ENCODE data around the gene ICAM2. TPM values are rescaled to one million over a fixed set of nuclear protein-coding genes. Genes with fewer than 3 reads are reported as not detected.

The ICAM2 gene
- total RNA-seq, 2 experiments from 2014 or later, result 72.6 to 74.0 TPM

DNA sequence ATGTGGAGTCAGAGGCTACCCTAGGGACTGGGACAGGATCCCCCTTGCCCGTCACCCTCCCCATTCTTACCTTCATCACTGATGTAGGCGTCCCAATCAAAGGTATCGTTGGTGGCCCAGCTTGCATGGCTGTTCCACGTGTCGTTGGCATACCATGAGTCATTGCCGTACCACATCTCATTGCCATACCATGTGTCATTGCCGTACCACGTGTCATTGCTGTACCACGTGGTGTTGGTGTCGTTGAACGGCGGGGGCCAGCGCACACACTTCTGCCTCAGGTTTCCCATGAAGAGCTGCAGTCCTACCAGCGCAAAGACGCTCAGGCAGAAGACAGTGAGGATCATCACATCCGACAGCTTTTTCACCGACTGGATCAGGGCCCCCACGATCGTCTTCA lies 52.5 kb downstream of the ICAM2 start:
- ChIA-PET POLR2A (interaction anchor here (0.6 kb wide), 1 partner anchor 27 kb away, joined by 12 read pairs; no protein-coding TSS in a partner anchor), CTCF (interaction anchor here (0.6 to 2.5 kb wide), 6 partner anchors 18 to 298 kb away, joined by 3 to 13 read pairs (median 4); no protein-coding TSS in a partner anchor)

DNA sequence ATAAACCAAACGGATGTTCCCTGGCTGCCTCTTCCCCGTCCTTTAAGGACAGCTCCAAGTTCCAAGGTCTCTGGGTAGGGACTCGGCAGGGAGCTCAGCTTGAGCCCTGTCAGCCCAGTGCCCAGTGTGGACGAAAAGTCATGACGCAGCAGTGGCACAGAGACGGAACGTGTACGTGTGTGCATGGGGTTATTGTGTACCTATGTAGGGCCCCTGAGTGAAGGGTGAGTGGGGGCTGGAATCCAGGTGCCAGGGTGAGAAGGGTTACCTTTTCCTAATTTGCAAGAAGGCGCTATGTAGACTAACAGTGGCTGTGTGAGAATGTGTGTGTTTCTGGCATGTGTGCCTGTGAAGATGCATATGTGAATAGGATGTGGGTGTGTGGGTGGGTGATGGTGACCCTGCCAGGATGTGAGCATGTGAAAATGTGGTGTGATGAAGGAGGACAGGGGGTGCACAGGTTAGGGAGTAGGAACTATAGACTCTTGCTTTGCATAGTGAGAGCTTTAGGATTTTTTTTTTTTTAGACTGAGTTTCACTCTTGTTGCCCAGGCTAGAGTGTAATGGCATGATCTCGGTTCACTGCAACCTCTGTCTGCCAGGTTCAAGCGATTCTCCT lies 53.7 kb downstream of the ICAM2 start:
- POLR2A ChIA-PET, result interaction anchor here (0.5 to 0.6 kb wide), 2 partner anchors 12 to 250 kb away, joined by 3 read pairs; no protein-coding TSS in a partner anchor
- CTCF ChIA-PET, result interaction anchor here (0.6 to 2.5 kb wide), 6 partner anchors 8 to 117 kb away, joined by 3 to 13 read pairs (median 3); partner anchors contain the start of gene ICAM2

DNA sequence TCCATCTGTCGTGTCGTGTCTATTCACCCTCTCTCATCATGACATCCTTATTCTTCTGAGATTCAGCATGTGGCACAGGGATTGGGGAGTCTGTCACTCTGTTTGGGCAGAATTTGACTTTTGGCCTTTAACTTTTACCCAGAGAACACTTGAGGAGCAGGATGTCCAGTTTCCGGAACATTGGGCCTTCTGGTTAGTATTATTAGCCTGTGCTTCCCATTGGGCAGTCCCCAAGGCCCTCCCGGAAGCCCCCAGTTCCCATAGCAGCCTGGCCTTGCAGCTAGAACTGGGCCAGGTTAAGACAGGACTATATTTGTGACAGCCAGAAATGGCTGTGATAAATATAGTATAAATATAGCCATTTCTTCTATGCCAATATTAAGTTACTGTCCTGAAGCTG lies 57.3 kb downstream of the ICAM2 start:
- POLR2A ChIA-PET, result no interaction called here
- CTCF ChIA-PET, result no interaction called here

DNA sequence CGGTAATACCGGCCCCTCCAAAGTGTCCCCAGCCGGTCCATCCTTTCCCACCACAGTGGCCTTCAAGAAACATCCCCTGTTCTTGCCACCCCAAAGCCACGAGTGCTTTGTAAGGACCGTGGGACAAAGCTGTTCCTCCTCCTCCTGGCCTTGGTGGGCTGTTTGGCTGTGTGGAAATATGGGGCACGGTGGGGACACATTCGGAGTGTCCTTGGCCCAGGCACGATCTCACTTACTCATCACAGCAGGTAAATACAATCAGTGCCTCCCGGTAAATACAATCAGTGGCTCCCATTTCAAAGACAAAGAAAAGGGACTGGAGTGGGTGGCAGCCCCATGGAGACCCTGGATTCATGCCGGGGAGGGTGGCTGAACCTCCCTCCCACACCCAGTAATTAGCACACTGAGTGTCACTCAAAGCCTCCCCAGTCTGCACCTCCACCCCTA lies 58.1 kb downstream of the ICAM2 start:
- ChIA-PET POLR2A (interaction anchor here (1.2 kb wide), 1 partner anchor 15 kb away, joined by 3 read pairs; no protein-coding TSS in a partner anchor), CTCF (interaction anchor here (1.5 to 1.7 kb wide), 3 partner anchors 15 to 50 kb away, joined by 4 to 7 read pairs (median 6); no protein-coding TSS in a partner anchor)

DNA sequence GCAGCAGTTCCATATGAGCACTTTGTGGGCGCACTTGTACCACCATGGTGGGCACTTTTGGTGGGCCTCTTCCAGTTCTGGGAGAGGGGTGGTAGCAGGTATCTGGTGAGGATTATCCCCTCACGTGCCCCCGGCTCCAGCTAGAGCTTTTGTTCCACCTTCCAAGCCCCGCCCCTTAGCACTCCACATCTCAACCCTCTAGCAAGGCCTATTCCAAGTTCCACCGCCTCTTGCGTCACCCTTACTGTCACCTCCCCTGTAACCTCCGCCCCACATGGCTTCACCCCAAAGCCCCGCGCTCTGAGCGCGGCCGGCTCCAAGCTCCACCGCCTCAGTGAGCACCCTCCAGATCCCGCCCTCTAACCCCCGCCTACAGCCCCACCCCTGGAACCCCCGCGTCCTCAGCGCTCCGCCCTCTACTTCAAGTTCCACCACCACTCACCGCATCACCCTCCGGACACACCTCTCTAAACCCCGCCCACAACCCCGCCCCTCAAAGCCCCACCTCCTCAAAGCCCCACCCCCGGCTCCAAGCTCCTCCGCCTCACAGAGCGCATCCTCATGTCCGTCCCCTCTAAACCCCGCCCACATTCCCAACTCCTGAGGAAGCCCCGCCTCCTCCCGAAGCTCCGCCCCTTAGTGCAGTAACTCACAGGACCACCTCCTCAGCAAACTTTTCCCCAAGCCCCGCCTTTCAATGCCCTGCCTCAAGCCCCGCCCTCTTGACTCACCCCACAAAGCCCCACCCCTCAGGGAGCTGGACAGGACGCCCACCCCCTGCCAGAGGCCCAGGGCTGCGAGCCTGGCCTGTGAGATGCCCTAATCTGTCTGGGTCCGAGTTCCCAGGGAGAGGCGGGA lies 58.8 kb downstream of the ICAM2 start:
- ChIA-PET CTCF (interaction anchor here (0.6 to 1.7 kb wide), 5 partner anchors 14 to 83 kb away, joined by 3 to 7 read pairs (median 4); no protein-coding TSS in a partner anchor), POLR2A (interaction anchor here (1.2 kb wide), 1 partner anchor 15 kb away, joined by 3 read pairs; no protein-coding TSS in a partner anchor)

DNA sequence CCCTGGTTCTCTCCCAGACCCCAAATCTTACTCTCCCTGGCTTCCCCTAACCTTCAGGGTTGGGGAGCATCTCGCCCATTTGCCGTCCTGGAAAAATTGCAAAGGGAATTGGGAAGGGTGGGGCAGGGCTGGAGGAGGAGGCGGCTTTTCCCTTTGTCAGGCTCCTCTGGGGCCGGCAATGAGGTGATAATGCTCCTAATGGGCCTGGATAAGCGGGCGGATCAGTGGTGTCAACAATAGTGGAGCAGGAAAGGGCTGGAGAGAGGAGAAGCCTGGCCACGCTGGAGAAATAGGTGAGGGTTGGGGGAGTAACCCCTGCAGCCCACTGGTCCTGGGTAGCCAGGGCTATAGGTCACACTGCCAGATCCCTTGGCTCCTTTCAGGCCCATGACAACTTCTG lies 60.0 kb downstream of the ICAM2 start:
- ChIA-PET CTCF (no interaction called here), POLR2A (no interaction called here)

DNA sequence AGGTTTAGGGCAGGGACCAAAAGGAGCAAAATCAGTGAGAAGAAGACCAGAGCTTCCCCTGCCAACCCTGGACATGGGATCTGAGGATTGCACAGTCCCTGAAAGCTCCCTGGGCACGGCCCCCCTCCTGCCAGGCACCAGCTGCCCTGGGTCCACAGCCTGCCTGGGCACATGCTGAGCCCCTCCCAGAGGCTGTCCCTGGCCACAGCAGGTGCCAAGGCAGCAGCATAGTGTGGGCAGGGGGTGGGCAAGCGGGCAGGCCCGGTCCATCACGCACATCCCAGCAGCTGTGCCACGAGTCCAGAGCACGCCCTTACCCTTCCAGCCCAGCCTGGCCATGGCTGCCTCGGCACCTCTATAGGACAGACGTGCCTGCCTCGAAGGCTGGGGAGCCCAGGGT lies 60.4 kb downstream of the ICAM2 start:
- POLR2A ChIA-PET, result no interaction called here
- CTCF ChIA-PET, result no interaction called here

DNA sequence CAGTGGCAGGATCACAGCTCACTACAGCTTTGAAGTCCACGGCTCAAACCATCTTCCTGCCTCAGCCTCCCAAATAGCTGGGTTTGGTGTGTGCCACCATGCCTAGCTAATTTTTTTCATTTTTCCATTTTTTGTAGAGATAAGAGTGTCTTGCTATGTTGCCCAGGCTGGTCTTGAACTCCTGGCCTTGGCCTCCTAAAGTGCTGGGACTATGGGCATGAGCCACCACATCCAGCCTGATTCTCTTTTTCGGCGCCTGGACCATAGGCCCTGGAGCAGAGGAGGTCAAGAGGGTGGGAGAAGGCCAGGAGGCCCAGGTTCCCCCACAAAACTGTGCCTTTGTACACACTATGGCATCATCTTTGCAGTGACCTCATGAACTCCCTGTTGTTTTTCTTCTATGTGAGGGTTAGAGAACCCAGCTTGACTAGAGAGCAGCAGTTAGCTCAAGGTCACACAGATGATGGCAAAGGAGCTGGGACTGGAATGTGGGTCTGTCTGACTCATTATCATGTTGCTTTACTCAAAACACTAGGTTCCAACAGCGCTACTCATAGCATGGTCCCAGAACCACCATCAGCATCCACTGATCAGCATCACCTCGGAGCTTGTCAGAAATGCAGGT lies 64.0 kb downstream of the ICAM2 start:
- ChIA-PET CTCF (interaction anchor here (0.8 kb wide), 1 partner anchor 69 kb away, joined by 3 read pairs; no protein-coding TSS in a partner anchor), POLR2A (no interaction called here)

DNA sequence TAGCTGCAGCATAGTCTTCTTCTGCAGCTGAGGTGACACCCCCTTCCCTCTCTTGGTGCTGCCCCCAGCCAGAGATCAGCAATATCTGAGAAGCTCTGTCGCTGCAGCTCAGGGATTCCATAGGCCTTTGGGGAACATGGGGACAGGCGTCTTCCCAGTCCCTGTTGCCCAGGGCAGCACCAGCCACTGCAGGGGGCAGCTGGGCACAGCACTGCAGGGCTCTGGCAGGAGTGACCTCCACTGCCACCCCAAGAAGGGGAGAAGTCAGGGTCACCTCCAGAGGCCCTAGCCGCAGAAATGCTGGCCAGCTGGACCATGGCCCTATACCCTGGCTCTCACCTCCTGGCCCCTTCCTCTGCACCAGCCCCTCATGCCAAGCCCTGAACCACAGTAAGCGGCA lies 64.6 kb downstream of the ICAM2 start:
- ChIA-PET CTCF (no interaction called here), POLR2A (no interaction called here)

DNA sequence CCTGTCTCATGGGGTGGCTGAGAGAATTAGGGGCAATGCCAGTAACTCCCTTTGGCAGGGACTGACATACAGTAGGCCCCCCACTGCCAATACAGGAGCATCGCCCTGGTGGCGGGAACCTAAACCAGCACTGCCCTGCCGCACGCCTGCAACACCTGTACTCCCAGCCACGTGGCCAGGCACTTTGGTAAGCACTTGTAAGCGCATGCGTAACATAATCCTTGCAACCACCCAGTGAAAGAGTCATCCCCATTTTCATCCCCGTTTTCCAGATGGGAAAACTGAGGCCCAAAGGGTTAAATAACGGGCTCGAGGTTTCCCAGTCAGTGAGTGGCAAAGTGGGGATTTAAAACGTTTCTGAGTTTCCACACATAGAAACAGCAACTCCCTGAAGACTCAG lies 65.2 kb downstream of the ICAM2 start:
- ChIA-PET CTCF (interaction anchor here (0.9 to 1.5 kb wide), 3 partner anchors 9 to 194 kb away, joined by 3 to 7 read pairs (median 3); no protein-coding TSS in a partner anchor), POLR2A (interaction anchor here (0.6 kb wide), 1 partner anchor 12 kb away, joined by 3 read pairs; no protein-coding TSS in a partner anchor)

DNA sequence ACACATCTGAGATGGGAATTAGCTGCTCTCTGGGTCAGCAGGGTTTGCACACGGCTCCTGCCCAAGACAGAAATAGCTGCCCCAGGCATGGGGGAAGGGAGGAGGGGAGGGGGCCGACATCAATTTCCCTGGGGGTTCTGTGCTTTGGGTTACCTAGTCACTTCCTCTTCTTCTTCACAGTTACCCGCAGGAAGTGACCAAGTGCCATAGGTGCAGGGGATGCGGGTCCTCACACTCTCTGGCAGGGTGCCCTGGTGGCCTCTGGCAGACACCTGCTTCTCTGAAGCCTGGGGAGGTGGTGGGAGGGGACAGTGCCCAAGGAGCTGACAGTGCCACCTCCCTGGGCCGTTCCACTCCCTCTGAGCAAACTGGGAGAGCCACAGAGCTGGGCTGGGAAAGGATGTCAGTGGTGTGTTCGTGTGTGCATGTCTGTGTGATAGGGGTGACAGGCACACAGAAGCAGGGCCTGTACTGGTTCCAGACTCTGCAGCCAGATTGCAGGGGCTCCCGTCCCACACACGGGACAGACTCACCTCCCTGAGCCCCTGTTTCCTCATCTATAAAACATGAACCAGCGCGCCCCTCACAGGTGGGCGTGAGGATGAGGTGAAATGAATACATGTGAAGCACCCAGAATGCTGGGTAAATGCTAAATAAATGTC lies 65.9 kb downstream of the ICAM2 start:
- CTCF ChIA-PET, result interaction anchor here (0.9 to 1.5 kb wide), 4 partner anchors 9 to 194 kb away, joined by 3 to 7 read pairs (median 4); no protein-coding TSS in a partner anchor

More for the DNA sequence above, 65.9 kb downstream of the ICAM2 start:
- POLR2A ChIA-PET, result interaction anchor here (0.6 kb wide), 1 partner anchor 12 kb away, joined by 3 read pairs; no protein-coding TSS in a partner anchor

Other genes with a start within 250 kb of the ICAM2 start
- gene CCDC47, start 247.0 kb downstream of the ICAM2 start, total RNA-seq, result 10 to 100 TPM; 98.4 to 98.9 TPM
- 100 to 1,000 TPM; 102 to 113 TPM for gene DDX42, start 246.5 kb downstream of the ICAM2 start, total RNA-seq
- 100 to 1,000 TPM; 192 to 199 TPM for gene PSMC5, start 193.2 kb downstream of the ICAM2 start, total RNA-seq
- gene FTSJ3, start 193.0 kb downstream of the ICAM2 start, total RNA-seq, result 10 to 100 TPM; 95.2 to 96.8 TPM
- 10 to 100 TPM; 95.2 to 98.4 TPM for gene SMARCD2, start 177.9 kb downstream of the ICAM2 start, total RNA-seq
- not detected for gene CSH2, start 147.0 kb downstream of the ICAM2 start, total RNA-seq
- not detected for gene GH2, start 138.7 kb downstream of the ICAM2 start, total RNA-seq
- not detected for gene CSH1, start 124.1 kb downstream of the ICAM2 start, total RNA-seq
- gene CSHL1, start 109.4 kb downstream of the ICAM2 start, total RNA-seq, result not detected
- not detected for gene GH1, start 101.8 kb downstream of the ICAM2 start, total RNA-seq
- 10 to 100 TPM; 23.4 to 23.9 TPM for gene CD79B, start 88.3 kb downstream of the ICAM2 start, total RNA-seq
- under 1 TPM; 0.11 to 0.27 TPM for gene SCN4A, start 47.7 kb downstream of the ICAM2 start, total RNA-seq
- gene PRR29, start 22.3 kb downstream of the ICAM2 start, total RNA-seq, result under 1 TPM; 0.59 to 0.67 TPM
- gene ERN1, start 109.5 kb upstream of the ICAM2 start, total RNA-seq, result 10 to 100 TPM; 15.9 to 18.5 TPM
- gene TEX2, start 242.6 kb upstream of the ICAM2 start, total RNA-seq, result 10 to 100 TPM; 22.6 to 23.9 TPM